GM18526 (cell line): ENCODE results near the gene ARL3.

Experiments used
- POLR2A ChIP-seq: IDR thresholded peaks from 3 replicates; pipeline ENCODE4 v1.6.1; 2011; ENCODE audit not compliant: insufficient read length; ENCODE audit errors: extremely low read depth

Gene ARL3

DNA sequence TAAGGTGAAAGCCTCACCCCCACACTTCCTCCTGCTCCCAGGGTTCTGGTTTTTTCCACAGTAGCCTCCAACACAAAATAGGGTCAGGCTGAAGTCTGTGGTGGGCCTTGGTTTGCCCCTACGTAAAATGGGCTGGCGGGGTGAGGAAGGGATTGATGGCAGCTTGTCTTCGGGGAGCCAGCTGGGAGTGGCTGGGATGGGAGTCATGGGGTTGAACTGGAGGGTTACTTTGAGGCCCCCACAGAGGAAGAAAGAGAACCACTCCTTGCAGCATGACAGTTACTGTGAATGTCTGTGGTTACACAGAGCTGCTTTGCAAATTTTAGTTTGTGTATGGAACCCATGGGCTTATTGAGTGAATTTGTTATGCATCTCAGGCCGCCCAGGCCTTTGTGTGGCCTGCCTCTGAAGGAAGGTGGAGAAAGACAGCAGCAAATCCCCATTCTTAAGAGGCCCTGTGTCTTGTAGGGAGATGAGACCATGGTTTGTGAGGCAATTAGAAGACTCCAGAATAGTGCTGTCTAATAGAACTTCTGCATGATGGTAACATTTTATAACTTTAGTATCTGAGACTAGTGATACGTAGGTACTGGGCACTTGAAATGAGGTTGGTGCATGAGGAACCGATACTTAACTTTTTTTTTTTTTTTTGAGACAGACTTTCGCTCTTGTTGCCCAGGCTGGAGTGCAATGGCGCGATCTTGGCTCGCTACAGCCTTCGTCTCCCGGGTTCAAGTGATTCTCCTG is 61.9 kb downstream of the ARL3 start:
- no peak for TF ChIP-seq POLR2A

DNA sequence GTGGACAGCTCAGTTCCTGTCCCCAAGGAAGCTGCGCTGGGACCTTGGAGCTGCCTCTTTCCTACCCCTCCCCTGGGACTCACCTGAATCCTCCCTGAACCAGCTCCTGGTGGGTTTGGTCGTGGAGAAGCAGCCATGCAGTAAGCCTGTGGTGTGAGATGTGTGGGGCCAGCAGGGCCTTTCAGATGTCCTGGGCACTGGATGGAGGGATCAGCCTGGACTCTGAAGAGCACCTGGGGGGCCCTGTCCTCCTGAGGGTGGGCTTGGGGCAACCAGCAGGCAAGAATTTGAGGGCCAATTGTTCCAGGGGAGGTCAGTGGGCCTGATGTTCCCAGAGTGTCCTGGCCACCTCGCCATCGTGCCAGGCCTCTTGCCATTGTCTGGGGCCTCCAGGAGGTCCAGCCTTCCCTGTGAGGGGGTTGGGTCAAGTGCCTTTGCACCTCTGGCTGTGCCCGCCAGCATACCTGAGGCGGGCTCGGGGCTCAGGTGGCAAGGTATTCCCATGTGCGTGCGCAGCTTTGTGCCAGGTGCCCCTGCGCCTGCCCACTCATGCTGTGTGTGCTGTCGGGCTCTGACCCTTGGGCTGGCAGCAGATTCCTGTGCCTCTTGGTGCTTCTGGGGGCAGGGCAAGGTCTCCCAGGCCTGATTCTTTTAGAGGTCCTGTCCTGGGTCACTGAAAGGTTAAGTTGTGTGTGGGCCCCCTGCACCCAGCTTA is 62.6 kb downstream of the ARL3 start:
- TF ChIP-seq POLR2A: no peak

DNA sequence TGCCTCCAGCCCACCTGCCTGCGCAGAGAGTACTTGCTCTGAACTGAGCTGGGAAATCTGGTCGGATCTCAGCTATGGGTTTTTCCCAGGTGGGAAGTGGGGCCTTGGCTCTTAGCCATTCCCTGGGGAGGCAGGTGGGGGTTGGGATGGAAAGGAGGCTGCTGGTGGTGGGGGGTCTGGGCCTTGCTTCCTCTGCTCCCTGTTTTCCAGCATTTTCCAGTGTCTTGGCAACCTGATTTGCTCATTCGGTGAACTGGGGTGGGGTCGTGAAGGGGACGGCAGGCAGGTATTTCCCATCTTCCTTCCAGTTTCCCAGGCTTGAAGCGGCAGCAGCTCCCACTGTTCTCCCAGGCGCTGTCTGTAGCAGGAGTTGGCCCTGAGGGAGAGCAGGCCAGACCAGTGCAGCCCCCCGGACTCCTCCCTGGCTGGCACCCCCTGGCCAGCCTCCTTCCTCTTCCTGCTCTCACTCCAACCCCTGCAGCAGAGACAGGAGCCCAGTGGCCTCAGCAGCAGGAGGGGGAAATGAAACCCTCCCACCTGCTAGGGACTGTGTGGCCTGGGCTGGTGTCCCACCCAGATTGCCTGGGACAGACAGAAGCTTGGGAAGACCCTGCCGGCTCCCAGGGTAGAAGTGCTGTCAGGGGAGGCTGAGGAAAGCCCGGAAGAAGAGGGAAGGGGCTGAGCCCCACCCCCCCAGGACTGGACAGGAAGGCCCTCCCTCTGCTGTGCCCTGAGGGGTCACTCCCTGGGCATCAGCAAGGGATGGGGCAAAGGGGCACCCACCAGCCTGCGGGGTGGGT is 63.3 kb downstream of the ARL3 start:
- no peak for TF ChIP-seq POLR2A

DNA sequence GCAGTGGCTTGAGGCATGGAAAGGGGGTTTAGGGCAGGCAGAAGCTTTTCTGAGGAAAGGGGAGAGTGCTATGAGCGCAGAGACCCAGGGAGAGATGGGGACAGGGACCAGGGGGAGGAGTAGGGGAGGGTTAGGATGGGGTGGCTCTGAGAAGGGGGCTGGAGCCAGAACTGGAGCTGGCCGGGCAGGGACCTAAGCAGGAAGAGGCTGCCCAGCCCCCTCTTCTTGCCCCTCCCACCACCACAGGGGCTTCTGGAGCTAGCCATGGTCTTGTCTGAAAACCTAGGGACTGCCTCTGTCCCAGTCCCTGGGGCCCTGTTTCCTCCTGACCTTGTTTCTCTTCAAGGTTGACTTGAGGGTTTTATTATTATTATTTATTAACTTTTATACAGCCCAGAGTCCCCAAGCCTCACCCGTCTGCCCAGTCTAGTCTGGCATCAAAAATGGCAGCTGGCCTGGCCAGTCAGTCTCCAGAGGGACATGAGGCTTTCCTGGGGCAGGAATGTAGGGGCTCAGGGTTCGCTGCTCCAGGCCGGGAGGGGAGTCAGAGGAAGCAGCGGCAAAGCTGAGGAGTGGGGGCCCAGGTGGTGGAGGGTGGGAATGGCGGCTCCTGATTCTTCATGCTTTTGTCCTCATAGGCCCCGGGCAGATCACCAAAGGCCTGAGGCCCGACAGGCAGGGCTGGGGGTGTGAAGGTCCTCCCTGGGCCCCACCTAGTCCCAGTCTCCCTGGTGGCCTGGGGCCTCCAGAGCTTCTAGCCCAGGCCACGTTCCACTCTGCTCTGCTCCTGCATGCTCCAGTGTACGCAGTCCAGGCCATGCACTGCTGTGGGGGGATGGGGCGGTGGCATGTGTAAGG is 64.2 kb downstream of the ARL3 start:
- no peak for TF ChIP-seq POLR2A

DNA sequence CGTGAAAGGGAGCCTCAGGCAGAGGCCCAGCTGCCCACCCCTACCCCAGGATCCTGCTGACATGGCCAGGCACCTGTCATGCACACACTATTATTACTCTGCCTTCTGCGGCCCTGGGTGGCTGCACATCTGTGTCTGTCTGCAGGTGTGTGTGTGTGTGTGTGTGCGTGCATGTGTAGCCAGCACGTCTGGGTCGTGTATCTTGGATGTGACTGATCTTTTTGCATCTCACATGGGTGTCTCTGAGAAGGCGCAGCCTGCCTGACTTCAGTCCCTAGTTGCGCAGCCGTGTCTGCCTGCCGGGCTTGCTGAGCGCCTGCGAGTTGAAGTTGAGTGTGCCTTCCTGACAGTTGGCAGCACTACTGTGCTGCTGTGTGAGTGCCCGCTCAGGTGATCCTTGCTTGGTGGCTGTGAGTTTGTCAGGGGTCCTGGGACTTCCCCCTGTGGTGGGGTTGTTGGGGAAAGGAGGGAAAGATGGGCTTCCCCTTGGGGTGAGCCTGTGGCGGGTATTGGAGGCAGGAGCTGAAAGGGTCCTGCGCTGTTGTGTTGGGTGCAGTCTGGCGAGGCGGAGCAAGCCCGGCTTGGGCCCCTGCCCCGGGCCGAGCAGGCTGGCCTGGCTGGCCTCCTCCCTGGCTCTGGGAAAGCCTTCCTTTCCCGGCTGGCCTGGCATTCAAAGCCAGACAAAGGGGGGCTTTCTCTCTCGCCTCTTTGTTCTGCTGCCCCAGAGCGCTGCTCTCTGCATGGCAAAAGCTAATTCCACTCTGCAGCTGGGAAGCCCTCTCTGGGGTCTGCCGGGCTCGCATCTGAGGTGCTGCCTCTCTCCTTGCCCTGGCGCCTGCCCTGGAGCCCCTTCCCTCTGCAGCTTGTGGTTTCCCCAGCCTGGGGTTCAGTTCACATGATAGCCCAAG is 65.1 kb downstream of the ARL3 start:
- no peak for TF ChIP-seq POLR2A

DNA sequence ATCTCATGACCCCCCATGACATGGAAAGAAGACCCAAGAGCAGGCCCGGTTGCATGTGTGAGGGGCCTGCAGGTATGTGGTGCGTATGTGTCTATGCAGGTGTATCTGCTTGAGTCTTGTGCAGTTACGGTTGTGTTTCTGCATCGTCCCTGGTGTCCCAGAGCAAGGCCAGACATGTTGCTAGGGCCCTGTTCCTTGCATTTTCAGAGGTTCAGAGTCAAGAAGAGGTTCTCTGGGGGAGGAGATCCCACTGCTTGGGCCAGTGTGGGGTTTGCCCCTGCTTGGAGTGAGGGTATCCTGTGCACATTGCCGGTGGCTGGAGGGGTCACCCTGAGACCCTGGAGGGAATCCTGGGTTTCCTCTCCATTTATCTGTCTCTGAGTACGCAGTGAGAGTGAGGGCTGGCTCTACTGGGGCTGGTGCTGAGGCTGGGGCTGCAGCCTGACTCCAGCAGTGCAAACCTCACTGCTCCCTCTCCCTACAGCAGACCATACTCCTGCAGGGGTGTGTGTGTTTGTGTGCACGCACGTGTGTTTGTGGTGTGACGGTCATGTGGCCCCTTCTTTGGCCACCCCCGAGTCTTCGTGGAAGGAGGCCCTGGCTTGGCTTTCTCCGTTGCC is 65.8 kb downstream of the ARL3 start:
- TF ChIP-seq POLR2A: no peak

DNA sequence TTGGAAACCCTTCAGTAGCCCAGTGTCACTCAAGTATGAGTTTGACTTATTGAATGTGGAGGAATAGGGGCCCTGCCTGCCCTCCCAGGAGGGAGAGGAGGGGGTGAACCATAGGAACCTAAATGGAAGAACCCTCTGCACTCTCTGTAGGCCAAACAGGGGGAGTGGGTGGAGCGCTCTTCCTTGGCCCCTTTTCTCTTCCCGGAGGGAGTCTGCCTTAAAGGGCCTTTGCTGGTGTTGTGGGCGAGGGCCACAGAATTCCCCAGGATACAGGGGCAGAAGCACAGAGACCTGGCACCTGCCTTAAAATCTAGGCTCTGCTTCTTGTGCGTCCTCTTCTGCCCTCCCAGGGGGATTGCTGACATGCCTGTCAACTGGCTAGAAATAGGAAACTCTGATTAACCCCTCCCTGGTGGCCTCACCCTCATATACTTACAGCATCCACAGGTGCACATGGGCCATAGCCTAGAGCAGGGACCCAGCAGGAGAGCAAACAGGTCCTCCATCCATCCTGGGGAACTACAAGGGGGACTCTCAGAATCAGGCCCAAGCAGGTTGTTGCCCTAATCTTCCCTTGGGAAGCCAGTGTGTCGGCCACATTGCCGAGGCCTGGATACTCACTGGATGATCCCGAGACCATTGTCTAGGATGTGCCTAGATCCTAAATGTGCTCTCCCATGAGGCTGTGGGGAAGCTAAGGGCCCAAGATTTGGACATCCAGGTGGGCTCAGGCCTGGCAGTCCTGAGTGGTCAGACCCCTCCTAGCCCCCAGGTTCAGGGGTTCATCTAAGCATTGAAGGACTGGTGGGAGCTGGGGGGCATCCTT is 66.5 kb downstream of the ARL3 start:
- TF ChIP-seq POLR2A: peak; percentile 11

DNA sequence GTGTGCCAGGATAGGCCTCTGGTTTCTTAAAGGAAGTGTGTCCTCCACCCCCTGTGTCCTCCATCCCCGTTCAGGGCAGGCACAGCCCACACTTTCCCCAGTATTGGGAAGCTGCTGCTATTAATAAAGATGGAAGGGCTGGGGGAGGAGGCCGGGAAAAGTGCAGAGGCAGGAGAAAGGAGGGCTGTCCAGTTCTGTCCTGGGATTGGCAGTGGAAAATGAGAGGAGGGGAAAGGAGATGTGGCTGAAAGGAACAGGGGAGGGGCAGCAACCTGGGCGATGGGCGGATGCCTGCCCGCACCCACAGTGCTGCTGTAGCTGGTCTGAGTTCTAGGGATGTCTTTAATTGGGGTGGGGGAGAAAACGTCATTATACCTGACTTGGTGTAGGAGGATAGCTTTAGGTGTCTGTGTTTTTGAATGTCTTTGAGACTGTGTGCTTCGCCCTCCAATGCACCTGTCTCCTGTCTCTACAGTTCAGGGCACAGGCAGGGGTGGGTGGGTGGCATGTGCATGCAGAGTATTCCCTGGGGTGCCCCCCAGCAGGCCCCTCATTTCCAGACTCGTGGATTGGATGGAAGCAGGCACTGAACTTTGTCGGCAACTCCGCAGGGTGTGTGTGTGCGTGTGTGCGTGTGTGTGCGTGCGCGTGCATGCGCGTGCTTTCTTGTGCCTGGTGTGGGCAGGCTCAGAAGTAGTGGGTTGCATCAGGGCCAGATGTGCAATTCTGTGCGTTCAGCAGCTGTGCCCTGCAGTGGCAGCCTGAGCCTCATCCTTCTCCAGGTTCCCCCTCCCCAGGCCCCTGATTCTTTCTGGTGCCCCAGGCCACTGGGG is 67.4 kb downstream of the ARL3 start:
- no peak for TF ChIP-seq POLR2A

DNA sequence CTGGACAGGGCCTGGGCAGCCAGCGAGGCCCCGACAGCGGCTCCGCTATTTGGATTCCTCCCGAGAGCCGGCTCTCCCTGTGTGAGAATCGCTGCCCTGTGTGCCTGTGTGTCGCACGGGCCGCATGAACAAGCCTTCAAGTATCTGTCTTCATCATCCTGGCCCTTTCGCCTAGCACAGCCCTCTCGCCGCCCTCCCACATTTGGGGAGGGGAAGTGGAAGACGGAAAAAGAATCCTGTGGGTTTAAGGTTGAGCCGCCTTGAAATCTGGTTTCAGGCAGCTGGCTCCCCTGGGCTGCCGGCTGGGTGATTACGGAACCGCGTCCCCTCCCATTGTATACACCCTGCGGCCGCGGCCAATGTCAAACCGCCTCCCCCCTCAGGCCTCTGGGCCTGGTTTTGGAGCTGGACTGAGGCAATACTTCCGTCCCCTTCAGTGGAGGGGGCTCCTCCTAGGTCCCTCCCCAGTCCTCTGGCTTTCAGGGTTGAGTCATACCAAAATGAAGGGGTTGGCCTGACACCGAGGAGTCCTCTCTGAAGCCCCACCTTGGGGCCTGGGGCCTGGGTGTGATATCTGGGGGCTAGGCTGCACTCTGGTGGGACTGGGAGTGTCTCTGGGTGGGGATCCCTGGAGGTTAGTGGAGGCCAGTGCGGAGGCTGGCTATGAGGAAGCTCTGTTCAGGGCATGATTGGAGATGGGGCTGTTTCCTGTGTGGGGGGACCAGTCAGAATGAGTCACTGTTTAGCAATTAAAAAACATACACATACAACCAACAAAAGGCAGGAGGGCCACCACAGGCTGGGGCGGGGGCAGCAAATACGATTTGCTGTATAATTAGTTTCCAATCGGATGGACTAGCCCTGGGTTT is 68.2 kb downstream of the ARL3 start:
- TF ChIP-seq POLR2A: peak; percentile 51

DNA sequence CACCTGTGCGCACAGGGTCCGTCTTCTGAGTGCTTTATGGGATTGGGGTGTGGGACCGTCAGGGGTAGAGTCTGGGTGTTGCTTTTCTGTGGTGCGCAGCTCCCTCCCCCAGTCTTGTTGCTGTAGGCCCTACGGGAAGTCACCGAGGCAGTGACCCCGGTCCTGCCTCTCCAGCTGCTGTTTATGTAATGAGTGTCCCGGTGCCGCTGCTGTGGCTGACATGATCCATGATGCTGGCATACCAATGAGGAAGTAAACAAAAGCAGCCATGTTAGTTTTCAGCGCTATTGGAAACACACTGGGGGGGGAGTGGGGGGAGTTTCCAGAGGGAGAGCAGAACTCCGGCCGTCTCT is 68.8 kb downstream of the ARL3 start:
- no peak for TF ChIP-seq POLR2A

DNA sequence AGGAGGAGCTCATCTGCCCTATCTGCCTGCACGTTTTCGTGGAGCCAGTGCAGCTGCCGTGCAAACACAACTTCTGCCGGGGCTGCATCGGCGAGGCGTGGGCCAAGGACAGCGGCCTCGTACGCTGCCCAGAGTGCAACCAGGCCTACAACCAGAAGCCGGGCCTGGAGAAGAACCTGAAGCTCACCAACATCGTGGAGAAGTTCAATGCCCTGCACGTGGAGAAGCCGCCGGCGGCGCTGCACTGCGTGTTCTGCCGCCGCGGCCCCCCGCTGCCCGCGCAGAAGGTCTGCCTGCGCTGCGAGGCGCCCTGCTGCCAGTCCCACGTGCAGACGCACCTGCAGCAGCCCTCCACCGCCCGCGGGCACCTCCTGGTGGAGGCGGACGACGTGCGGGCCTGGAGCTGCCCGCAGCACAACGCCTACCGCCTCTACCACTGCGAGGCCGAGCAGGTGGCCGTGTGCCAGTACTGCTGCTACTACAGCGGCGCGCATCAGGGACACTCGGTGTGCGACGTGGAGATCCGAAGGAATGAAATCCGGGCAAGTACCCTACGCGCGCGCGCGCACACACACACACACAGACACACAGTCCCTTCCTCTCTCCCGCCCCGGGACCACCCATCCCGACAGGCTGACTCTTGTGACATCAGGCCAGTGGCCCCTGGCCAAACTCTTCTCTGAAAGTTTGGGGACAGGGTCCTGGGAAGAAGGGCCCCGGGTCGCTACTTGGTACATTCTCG is 69.4 kb downstream of the ARL3 start:
- TF ChIP-seq POLR2A: peak; percentile 48
